Mesothelial cell of epicardium (in vitro differentiated cells): ENCODE measurements around the gene MAGEF1. TPM values are rescaled to one million over a fixed set of nuclear protein-coding genes. Genes with fewer than 3 reads are reported as not detected.

ENCODE experiments used
- DNase-seq, 2 experiments: peaks; one replicate each; pipeline ENCODE4 v3.0.0; 2021; ENCODE audit warnings: low spot score in 2 of 2; ENCODE audit not compliant: unreplicated experiment in 2 of 2
- H3K27ac Mint-ChIP-seq: 2 replicates; pipeline ENCODE4 v1.8.0; 2021; ENCODE audit warnings: mixed read lengths
- H3K27me3 Mint-ChIP-seq: 2 replicates; pipeline ENCODE4 v1.8.0; 2021; ENCODE audit warnings: low read depth, mixed read lengths
- H3K36me3 Mint-ChIP-seq: 2 replicates; pipeline ENCODE4 v1.8.0; 2021; ENCODE audit warnings: mixed read lengths
- H3K4me1 Mint-ChIP-seq: 2 replicates; pipeline ENCODE4 v1.8.0; 2021; ENCODE audit warnings: mixed read lengths
- H3K4me3 Mint-ChIP-seq: 2 replicates; pipeline ENCODE4 v1.8.0; 2021; ENCODE audit warnings: mild to moderate bottlenecking, moderate library complexity, mixed read lengths
- H3K9me3 Mint-ChIP-seq: 2 replicates; pipeline ENCODE4 v1.8.0; 2021; ENCODE audit warnings: mixed read lengths
- total RNA-seq: library from RNA; stranded (reverse); gene quantifications from 3 replicates; pipeline ENCODE4 v1.2.1, GENCODE V29; 2021
- TF ChIP-seq, protein P1 (sequence below): fragments of 200-600 bp; sonication (generic); IDR thresholded peaks from one replicate; pipeline ENCODE4 v1.5.0; 2021; ENCODE audit warnings: antibody characterized with exemption; ENCODE audit not compliant: unreplicated experiment

Gene MAGEF1
- total RNA-seq, 1 donor from 2014 or later, result 68.4 TPM

DNA sequence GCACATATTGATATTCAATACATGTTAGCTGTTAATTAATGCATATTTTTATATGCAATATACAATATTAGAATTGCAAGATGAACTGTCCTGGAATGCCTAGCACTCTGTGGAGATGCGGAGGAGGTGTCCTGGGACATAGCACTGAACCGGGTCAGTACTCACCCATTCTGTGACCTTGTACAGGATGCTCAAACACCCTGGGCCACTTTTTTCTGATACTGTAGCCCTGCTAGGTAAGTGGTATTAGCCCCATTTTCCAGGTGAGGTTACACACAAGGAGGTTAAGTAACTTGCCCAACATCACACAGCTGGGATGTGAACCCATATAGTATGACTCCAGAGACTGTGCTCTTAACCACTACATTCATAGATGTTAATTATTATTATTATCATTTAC is 1.7 kb upstream of the MAGEF1 start:
- TF ChIP-seq, protein P1, sequence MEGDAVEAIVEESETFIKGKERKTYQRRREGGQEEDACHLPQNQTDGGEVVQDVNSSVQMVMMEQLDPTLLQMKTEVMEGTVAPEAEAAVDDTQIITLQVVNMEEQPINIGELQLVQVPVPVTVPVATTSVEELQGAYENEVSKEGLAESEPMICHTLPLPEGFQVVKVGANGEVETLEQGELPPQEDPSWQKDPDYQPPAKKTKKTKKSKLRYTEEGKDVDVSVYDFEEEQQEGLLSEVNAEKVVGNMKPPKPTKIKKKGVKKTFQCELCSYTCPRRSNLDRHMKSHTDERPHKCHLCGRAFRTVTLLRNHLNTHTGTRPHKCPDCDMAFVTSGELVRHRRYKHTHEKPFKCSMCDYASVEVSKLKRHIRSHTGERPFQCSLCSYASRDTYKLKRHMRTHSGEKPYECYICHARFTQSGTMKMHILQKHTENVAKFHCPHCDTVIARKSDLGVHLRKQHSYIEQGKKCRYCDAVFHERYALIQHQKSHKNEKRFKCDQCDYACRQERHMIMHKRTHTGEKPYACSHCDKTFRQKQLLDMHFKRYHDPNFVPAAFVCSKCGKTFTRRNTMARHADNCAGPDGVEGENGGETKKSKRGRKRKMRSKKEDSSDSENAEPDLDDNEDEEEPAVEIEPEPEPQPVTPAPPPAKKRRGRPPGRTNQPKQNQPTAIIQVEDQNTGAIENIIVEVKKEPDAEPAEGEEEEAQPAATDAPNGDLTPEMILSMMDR, result no peak
- Mint-ChIP-seq H3K9me3 (no peaks in the 10 kb centered on the region), H3K27ac (no peak overlapping the region), H3K4me1 (peaks cover 65% of the 10 kb centered on the region), H3K27me3 (no peaks in the 10 kb centered on the region), H3K36me3 (peaks cover 15% of the 10 kb centered on the region), H3K4me3 (no peak overlapping the region)
- DNase-seq, result peak in 1 of 2 experiments; percentile 6

DNA sequence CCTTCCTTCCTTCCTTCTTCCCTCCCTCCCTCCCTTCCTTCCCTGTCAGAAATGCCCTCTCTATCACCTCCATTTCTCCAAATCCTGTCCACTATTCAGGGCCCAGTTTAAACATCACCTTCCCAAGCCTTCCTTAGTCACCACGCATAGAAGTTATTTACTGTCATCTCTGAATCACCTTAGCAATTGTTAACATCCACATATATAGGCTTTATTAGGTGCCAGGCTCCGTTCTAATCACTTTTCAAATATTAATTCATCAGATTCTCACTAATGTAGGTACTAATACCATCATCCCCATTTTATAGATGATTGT is 1.1 kb upstream of the MAGEF1 start:
- H3K27me3 Mint-ChIP-seq, result no peaks in the 10 kb centered on the region
- H3K4me1 Mint-ChIP-seq, result peaks cover 62% of the 10 kb centered on the region
- TF ChIP-seq, protein P1, result no peak
- DNase-seq, result no peak
- H3K4me3 Mint-ChIP-seq, result peak overlapping the region; percentile 46
- no peaks in the 10 kb centered on the region for H3K9me3 Mint-ChIP-seq
- H3K27ac Mint-ChIP-seq, result peak overlapping the region; percentile 67
- peaks cover 19% of the 10 kb centered on the region for H3K36me3 Mint-ChIP-seq

DNA sequence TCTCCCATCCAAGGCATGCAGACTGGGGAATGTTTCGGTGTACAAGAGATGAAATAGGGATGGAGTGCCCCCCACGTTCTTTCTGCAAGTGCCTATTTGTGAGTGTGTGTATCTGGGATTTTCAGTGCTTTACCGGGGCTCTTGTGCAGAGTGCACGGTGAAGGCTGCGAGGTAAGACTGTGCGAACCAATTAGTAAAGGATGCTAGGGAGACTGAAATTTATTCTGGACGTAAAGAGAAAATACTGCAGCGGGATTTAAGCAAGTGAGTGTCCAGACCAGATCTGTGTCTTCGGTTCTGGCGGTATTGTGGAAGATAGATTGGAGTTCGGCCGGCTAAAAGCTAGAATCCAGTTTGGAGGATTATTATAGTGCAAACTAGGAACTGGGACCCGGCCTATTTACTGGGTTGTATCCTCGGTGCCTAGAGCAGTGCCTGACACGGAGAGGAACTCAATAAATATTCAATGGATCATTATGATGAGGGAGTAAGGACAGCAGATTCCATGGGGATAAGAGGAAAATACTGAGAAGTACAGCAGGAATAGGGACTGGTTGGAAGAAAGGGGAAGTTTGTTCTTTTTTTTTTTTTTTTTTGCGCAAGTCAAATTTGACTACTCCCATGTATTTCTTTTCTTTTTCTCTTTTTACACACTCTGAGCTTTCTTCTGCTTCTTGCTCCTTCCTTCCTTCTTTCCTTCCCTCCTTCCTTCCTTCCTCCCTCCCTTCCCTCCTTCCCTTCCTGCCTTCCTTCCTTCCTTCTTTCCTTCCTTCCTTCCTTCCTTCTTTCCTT is 580 bp upstream of the MAGEF1 start:
- H3K9me3 Mint-ChIP-seq, result no peaks in the 10 kb centered on the region
- peak overlapping the region; percentile 96 for H3K27ac Mint-ChIP-seq
- no peaks in the 10 kb centered on the region for H3K27me3 Mint-ChIP-seq
- no peak for DNase-seq
- TF ChIP-seq, protein P1, result no peak
- H3K36me3 Mint-ChIP-seq, result peaks cover 25% of the 10 kb centered on the region
- H3K4me3 Mint-ChIP-seq, result peak overlapping the region; percentile 83
- H3K4me1 Mint-ChIP-seq, result peaks cover 57% of the 10 kb centered on the region

DNA sequence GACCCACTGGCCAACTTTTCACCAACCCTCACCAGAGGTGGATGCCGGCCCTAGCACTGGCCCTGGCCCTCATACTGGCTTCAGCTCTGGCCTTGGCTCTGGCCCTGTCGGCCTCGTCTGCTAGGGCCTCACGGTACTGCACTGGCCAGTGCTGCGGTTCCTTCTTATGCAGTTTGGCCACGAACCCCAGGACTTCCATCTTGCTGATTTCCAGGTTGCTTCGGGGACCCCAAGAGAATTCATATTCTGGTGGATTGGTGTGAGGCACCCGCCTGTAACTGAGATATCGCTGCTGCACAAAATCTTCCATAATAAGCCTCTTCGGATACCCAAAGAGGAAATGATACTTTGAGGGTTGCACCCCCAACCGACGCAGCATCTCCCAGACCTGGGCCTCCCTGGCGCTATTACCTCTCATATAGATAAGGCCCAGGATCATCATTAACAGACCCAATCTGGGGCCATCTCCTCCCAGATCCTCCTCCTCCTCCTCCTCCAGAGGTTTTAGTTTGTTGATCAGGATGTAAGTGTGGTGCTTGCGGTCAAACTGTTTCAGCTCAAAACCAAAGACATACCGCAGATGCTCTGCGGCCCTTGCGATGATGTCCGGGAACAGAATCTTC is 883 bp downstream of the MAGEF1 start:
- Mint-ChIP-seq H3K27me3 (no peaks in the 10 kb centered on the region), H3K4me1 (peaks cover 42% of the 10 kb centered on the region), H3K4me3 (peak overlapping the region; percentile 83), H3K36me3 (peaks cover 36% of the 10 kb centered on the region), H3K9me3 (no peaks in the 10 kb centered on the region), H3K27ac (peak overlapping the region; percentile 96)
- TF ChIP-seq, protein P1, result no peak
- peak in 1 of 2 experiments; percentile 37 for DNase-seq

DNA sequence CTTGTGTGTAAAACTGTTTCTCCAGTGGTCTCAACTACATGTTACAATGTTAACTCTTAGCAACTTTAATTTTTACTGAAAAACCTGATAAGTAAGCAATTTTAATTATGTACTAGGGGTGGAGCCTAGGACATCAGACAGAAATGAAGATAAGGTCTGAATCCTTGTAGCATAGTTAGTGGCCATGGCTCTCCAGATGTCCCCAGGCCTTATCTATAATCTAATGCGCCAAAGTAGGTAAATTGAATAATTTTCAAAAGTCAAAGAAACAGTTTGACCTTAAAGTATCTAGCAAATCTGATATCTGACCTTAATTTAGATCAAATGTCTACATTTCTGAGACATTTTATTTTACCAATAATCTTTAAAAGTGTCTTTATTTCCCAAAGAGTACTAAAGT is 8.2 kb downstream of the MAGEF1 start:
- TF ChIP-seq, protein P1, result no peak
- Mint-ChIP-seq H3K27me3 (no peaks in the 10 kb centered on the region), H3K27ac (no peak overlapping the region), H3K9me3 (peaks cover 6% of the 10 kb centered on the region), H3K4me1 (peaks cover 19% of the 10 kb centered on the region), H3K4me3 (no peak overlapping the region), H3K36me3 (peaks cover 38% of the 10 kb centered on the region)
- no peak for DNase-seq
